GM18951 (cell line): Measurements from ENCODE around the gene COL6A5.

Source experiments
- POLR2A ChIP-seq: IDR thresholded peaks from 4 replicates; pipeline ENCODE4 v1.6.1; 2011; ENCODE audit warnings: mild to moderate bottlenecking; ENCODE audit not compliant: insufficient read length, insufficient read depth; ENCODE audit errors: extremely low read depth
- in situ Hi-C: fragments of 300-500 bp; cut with MboI; formaldehyde crosslinking; loops from one replicate; pipeline ENCODE4 v1.12.0; 2022; ENCODE audit warnings: low sequenced_read_pairs, mixed read lengths, inconsistent platforms; ENCODE audit not compliant: unreplicated experiment

Gene COL6A5

GRCh38 chr3:130456540-130456939 lies 111.1 kb downstream of the COL6A5 start:
- TF ChIP-seq POLR2A: no peak
- in situ Hi-C loops: no loop called here

GRCh38 chr3:130457671-130458070 lies 112.2 kb downstream of the COL6A5 start:
- no peak for TF ChIP-seq POLR2A
- in situ Hi-C loops: no loop called here

GRCh38 chr3:130459944-130460343 lies 114.5 kb downstream of the COL6A5 start:
- no peak for TF ChIP-seq POLR2A
- in situ Hi-C loops: no loop called here

- in situ Hi-C loops: no loop called here
- no peak for TF ChIP-seq POLR2A
Observed at GRCh38 chr3:130462089-130462488, 116.6 kb downstream of the COL6A5 start.

GRCh38 chr3:130463221-130463620 lies 117.7 kb downstream of the COL6A5 start:
- in situ Hi-C loops: no loop called here
- TF ChIP-seq POLR2A: no peak

- TF ChIP-seq POLR2A: no peak
- in situ Hi-C loops: no loop called here
Observed at GRCh38 chr3:130465521-130465920, 120.0 kb downstream of the COL6A5 start.

- in situ Hi-C loops: no loop called here
- TF ChIP-seq POLR2A: no peak
Observed at GRCh38 chr3:130468311-130468710, 122.8 kb downstream of the COL6A5 start.

- no peak for TF ChIP-seq POLR2A
- in situ Hi-C loops: no loop called here
Observed at GRCh38 chr3:130470126-130470525, 124.7 kb downstream of the COL6A5 start.

GRCh38 chr3:130473416-130473815 lies 127.9 kb downstream of the COL6A5 start:
- in situ Hi-C loops: no loop called here
- TF ChIP-seq POLR2A: no peak

- in situ Hi-C loops: no loop called here
- no peak for TF ChIP-seq POLR2A
Observed at GRCh38 chr3:130480736-130481135, 135.3 kb downstream of the COL6A5 start.

- no peak for TF ChIP-seq POLR2A
- in situ Hi-C loops: no loop called here
Observed at GRCh38 chr3:130488288-130488687, 142.8 kb downstream of the COL6A5 start.

GRCh38 chr3:130488769-130489450 lies 143.4 kb downstream of the COL6A5 start:
- in situ Hi-C loops: no loop called here
- TF ChIP-seq POLR2A: no peak

GRCh38 chr3:130490241-130490640 lies 144.8 kb downstream of the COL6A5 start:
- in situ Hi-C loops: no loop called here
- TF ChIP-seq POLR2A: no peak

- TF ChIP-seq POLR2A: no peak
- in situ Hi-C loops: no loop called here
Observed at GRCh38 chr3:130491431-130491830, 146.0 kb downstream of the COL6A5 start.

GRCh38 chr3:130504701-130505100 lies 159.2 kb downstream of the COL6A5 start:
- in situ Hi-C loops: no loop called here

GRCh38 chr3:130506031-130506430 lies 160.6 kb downstream of the COL6A5 start:
- TF ChIP-seq POLR2A: no peak
- in situ Hi-C loops: no loop called here

More at GRCh38 chr3:130504701-130505100, 159.2 kb downstream of the COL6A5 start:
- TF ChIP-seq POLR2A: no peak
